Activated CD4-positive, alpha-beta T cell treated with anti-CD3 and anti-CD28 coated beads, Interleukin-2, amount 50 U/mL, for 24 hours (primary cell): ENCODE results near the gene TSKS.
"Not testable (repeated sequence)": the region's sequence is repeated elsewhere in the genome, so short reads cannot be mapped to it uniquely, and the experiment has no call there.

ENCODE experiments used
- DNase-seq, 2 donors: peaks; one replicate each; pipeline ENCODE4 v3.0.0-alpha.2; 2020; ENCODE audit warnings: low read depth in 1 of 2, low spot score in 1 of 2

TSKS gene

GRCh38 chr19:49727217-49728030 is 35.7 kb downstream of the TSKS start:
- DNase-seq = no peak

- DNase-seq = not testable (repeated sequence)
These were observed 43.7 kb downstream of the TSKS start for GRCh38 chr19:49719420-49719819.

GRCh38 chr19:49718991-49719390 is 44.1 kb downstream of the TSKS start:
- DNase-seq = no peak

GRCh38 chr19:49718511-49718910 is 44.6 kb downstream of the TSKS start:
- no peak for DNase-seq

- no peak for DNase-seq
These were observed 47.0 kb downstream of the TSKS start for GRCh38 chr19:49716154-49716553.

GRCh38 chr19:49713236-49713845 is 49.8 kb downstream of the TSKS start:
- no peak for DNase-seq

- DNase-seq = no peak
These were observed 50.7 kb downstream of the TSKS start for GRCh38 chr19:49712397-49712859.

GRCh38 chr19:49710372-49710951 is 52.6 kb downstream of the TSKS start:
- no peak for DNase-seq

GRCh38 chr19:49705919-49706318 is 57.2 kb downstream of the TSKS start:
- DNase-seq = no peak

GRCh38 chr19:49704888-49705642 is 58.0 kb downstream of the TSKS start:
- no peak for DNase-seq

- DNase-seq = no peak
These were observed 61.8 kb downstream of the TSKS start for GRCh38 chr19:49701271-49701786.

GRCh38 chr19:49700563-49700962 is 62.5 kb downstream of the TSKS start:
- DNase-seq = no peak

GRCh38 chr19:49699364-49699763 is 63.7 kb downstream of the TSKS start:
- no peak for DNase-seq

- DNase-seq = no peak
These were observed 66.2 kb downstream of the TSKS start for GRCh38 chr19:49696865-49697264.

GRCh38 chr19:49696115-49696514 is 67.0 kb downstream of the TSKS start:
- no peak for DNase-seq

GRCh38 chr19:49692147-49692506 is 71.0 kb downstream of the TSKS start:
- DNase-seq = no peak

GRCh38 chr19:49691243-49692146 is 71.6 kb downstream of the TSKS start:
- no peak for DNase-seq

- peak in 1 of 2 donors; percentile 52 for DNase-seq
These were observed 72.4 kb downstream of the TSKS start, which contains the start of gene CPT1C for GRCh38 chr19:49690656-49691242. Gene CPT1C (plus strand): TSS chr19:49691116. CDS start chr19:49692253, 1,137 bp downstream.

- no peak for DNase-seq
These were observed 72.9 kb downstream of the TSKS start for GRCh38 chr19:49690079-49690655.
